IMR-90 (cell line): ENCODE measurements around the gene B4GALT5. TPM values are rescaled to one million over a fixed set of nuclear protein-coding genes. Genes with fewer than 3 reads are reported as not detected.
"Not testable (repeated sequence)": the region's sequence is repeated elsewhere in the genome, so short reads cannot be mapped to it uniquely, and the experiment has no call there.

ENCODE experiments used
- ATAC-seq: fragments of 200-7000 bp; cut with Tn5 transposase; 2 replicates; pipeline ENCODE4 v1.9.1; 2020; ENCODE audit warnings: low read depth, mild to moderate bottlenecking, moderate library complexity
- BruUV-seq: library from RNA; stranded (reverse); fragments of 400-500 nt; replicated peaks from 2 replicates; lab custom pipeline; 2021; lab: Mats Ljungman, UMichigan
- CTCF ChIA-PET: fragments of 300-600 bp; formaldehyde crosslinking; extraction: SDS; loops from one replicate; lab custom pipeline; 2021; ENCODE audit warnings: antibody characterized with exemption; lab: Yijun Ruan, JAX
- POLR2A ChIA-PET: fragments of 300-600 bp; sonication (Branson Sonifier 250); formaldehyde crosslinking; loops from one replicate; lab custom pipeline; 2022; ENCODE audit warnings: antibody characterized with exemption; ENCODE audit not compliant: unreplicated experiment; lab: Charles Lee
- DNase-seq: peaks from one replicate; pipeline ENCODE4 v3.0.0; 2013
- H2AFZ ChIP-seq: replicated peaks from 2 replicates; pipeline ENCODE3; 2013; ENCODE audit warnings: low read length, mild to moderate bottlenecking; ENCODE audit not compliant: poor library complexity
- H2AK5ac ChIP-seq: 2 replicates; pipeline ENCODE4 v1.6.1; 2013; ENCODE audit warnings: low read depth, low read length, inconsistent platforms
- H2AK9ac ChIP-seq: replicated peaks from 2 replicates; pipeline ENCODE3; 2013; ENCODE audit warnings: mild to moderate bottlenecking, low read depth, low read length, moderate library complexity; ENCODE audit not compliant: poor library complexity
- H2BK120ac ChIP-seq: 2 replicates; pipeline ENCODE4 v1.6.1; 2013; ENCODE audit warnings: low read depth, low read length, inconsistent platforms
- H2BK15ac ChIP-seq: 3 replicates; pipeline ENCODE4 v1.6.1; 2013; ENCODE audit warnings: low read depth, low read length, inconsistent platforms
- H2BK20ac ChIP-seq: 2 replicates; pipeline ENCODE4 v1.6.1; 2013; ENCODE audit warnings: low read depth, mild to moderate bottlenecking, inconsistent platforms, low read length, moderate library complexity
- H2BK5ac ChIP-seq: 2 replicates; pipeline ENCODE4 v1.6.1; 2013; ENCODE audit warnings: mild to moderate bottlenecking, low read depth, low read length, inconsistent platforms; ENCODE audit not compliant: poor library complexity, severe bottlenecking
- H3K14ac ChIP-seq: replicated peaks from 2 replicates; pipeline ENCODE4 v1.6.1; 2013; ENCODE audit warnings: low read depth, low read length, inconsistent platforms
- H3K18ac ChIP-seq: 2 replicates; pipeline ENCODE4 v1.6.1; 2013; ENCODE audit warnings: low read depth, low read length, control low read depth
- H3K23ac ChIP-seq: 2 replicates; pipeline ENCODE4 v1.6.1; 2013; ENCODE audit warnings: low read depth, low read length, inconsistent platforms
- H3K27ac ChIP-seq: 2 replicates; pipeline ENCODE4 v1.5.1; 2013; ENCODE audit warnings: mild to moderate bottlenecking, control low read depth, low read length; ENCODE audit not compliant: insufficient read depth
- H3K27me3 ChIP-seq: 2 replicates; pipeline ENCODE4 v1.6.1; 2013; ENCODE audit warnings: low read length; ENCODE audit not compliant: control insufficient read depth, insufficient read depth
- H3K36me3 ChIP-seq: 2 replicates; pipeline ENCODE4 v1.6.1; 2013; ENCODE audit warnings: low read length, mixed read lengths; ENCODE audit not compliant: control insufficient read depth, insufficient read depth
- H3K4ac ChIP-seq: 2 replicates; pipeline ENCODE4 v1.6.1; 2013; ENCODE audit warnings: low read depth, low read length, inconsistent platforms
- H3K4me1 ChIP-seq: 2 replicates; pipeline ENCODE4 v1.6.1; 2013; ENCODE audit warnings: low read length, mixed read lengths; ENCODE audit not compliant: control insufficient read depth, insufficient read depth
- H3K4me2 ChIP-seq: 2 replicates; pipeline ENCODE4 v1.6.1; 2013; ENCODE audit warnings: low read depth, mild to moderate bottlenecking, control low read depth, low read length, moderate library complexity
- H3K4me3 ChIP-seq: 2 replicates; pipeline ENCODE4 v1.5.1; 2013; ENCODE audit warnings: low read depth, mild to moderate bottlenecking, control low read depth, low read length, moderate library complexity; ENCODE audit not compliant: insufficient read depth
- H3K56ac ChIP-seq: 2 replicates; pipeline ENCODE4 v1.6.1; 2013; ENCODE audit warnings: low read length, inconsistent platforms; ENCODE audit not compliant: insufficient read depth; ENCODE audit errors: extremely low read depth
- H3K79me1 ChIP-seq, 2 experiments: 2 replicates each; pipeline ENCODE4 v1.6.1; 2013; ENCODE audit warnings: low read length in 2 of 2, inconsistent platforms in 1 of 2, low read depth in 1 of 2
- H3K9ac ChIP-seq: 2 replicates; pipeline ENCODE4 v1.6.1; 2013; ENCODE audit warnings: low read depth, low read length, control low read depth
- H3K9me1 ChIP-seq: 2 replicates; pipeline ENCODE4 v1.6.1; 2013; ENCODE audit warnings: low read length, inconsistent platforms; ENCODE audit not compliant: insufficient read depth
- H3K9me3 ChIP-seq: 2 replicates; pipeline ENCODE4 v1.6.1; 2013; ENCODE audit warnings: low read length; ENCODE audit not compliant: control insufficient read depth, insufficient read depth
- H4K20me1 ChIP-seq: 2 replicates; pipeline ENCODE4 v1.6.1; 2013; ENCODE audit warnings: low read length, inconsistent platforms; ENCODE audit not compliant: insufficient read depth
- H4K5ac ChIP-seq: 2 replicates; pipeline ENCODE4 v1.6.1; 2013; ENCODE audit warnings: mild to moderate bottlenecking, low read depth, low read length, control low read depth
- H4K8ac ChIP-seq, 2 experiments: 2 replicates each; pipeline ENCODE4 v1.6.1; 2013; ENCODE audit warnings: low read depth in 2 of 2, low read length in 2 of 2, control low read depth in 1 of 2, inconsistent platforms in 1 of 2
- H4K91ac ChIP-seq: 2 replicates; pipeline ENCODE4 v1.6.1; 2013; ENCODE audit warnings: low read depth, low read length, inconsistent platforms; ENCODE audit not compliant: insufficient read depth
- CHD1 ChIP-seq: IDR thresholded peaks from 2 replicates; pipeline ENCODE4 v1.6.1; 2012; ENCODE audit warnings: low read depth, low read length, improper control_type of control experiment
- WGBS, 2 experiments: methylation state at CpG; one replicate each; pipeline versions ENCODE4 v1.1.5 to v1.1.7; 2013; ENCODE audit warnings: missing lambda C conversion rate in 2 of 2; ENCODE audit not compliant: insufficient read length in 1 of 2; ENCODE audit errors: extremely low coverage in 2 of 2; 5-methylcytosine and 5-hydroxymethylcytosine counted together
- dilution Hi-C: fragments of 300-500 bp; cut with HindIII; formaldehyde crosslinking; loops from one replicate; pipeline ENCODE4 v1.14.3; 2018; ENCODE audit warnings: low sequenced_read_pairs; ENCODE audit not compliant: unreplicated experiment
- in situ Hi-C: fragments of 300-500 bp; cut with MboI; formaldehyde crosslinking; loops from 3 replicates; pipeline ENCODE4 v1.14.3; 2019; ENCODE audit warnings: low sequenced_read_pairs, inconsistent platforms, mixed read lengths
- intact Hi-C: fragments of 100-400 bp; cut with micrococcal nuclease; formaldehyde crosslinking; loops from 2 replicates; pipeline ENCODE4 v1.10.0; 2022
- polyA plus RNA-seq, 3 experiments: library from polyadenylated mRNA; depleted of rRNA; stranded (reverse); fragments of >200 nt; gene quantifications; 2 replicates each; pipeline ENCODE4 v1.2.3, GENCODE V29; 2012; ENCODE audit warnings: low replicate concordance in 1 of 3
- total RNA-seq: library from RNA; depleted of rRNA; stranded (reverse); fragments of >200 nt; gene quantifications from 2 replicates; pipeline ENCODE4 v1.2.3, GENCODE V29; 2012

B4GALT5 gene
- total and polyA plus RNA-seq, 2 of the 4 experiments (the other 2 are of a cell fraction), result 11.3 to 20.4 TPM

- no peak for TF ChIP-seq CHD1
These were observed 98.1 kb downstream of the B4GALT5 start (continued) for GRCh38 chr20:49615401-49616153.

GRCh38 chr20:49615051-49615400 lies 98.7 kb downstream of the B4GALT5 start:
- H2BK20ac ChIP-seq, H4K8ac ChIP-seq, H3K27me3 ChIP-seq, H3K79me1 ChIP-seq, H3K4me2 ChIP-seq, H3K9me1 ChIP-seq, H3K23ac ChIP-seq, H4K91ac ChIP-seq, H3K9me3 ChIP-seq, H4K20me1 ChIP-seq, H2AK5ac ChIP-seq, H3K4me3 ChIP-seq, H2BK5ac ChIP-seq, H3K18ac ChIP-seq, H3K56ac ChIP-seq, H2AK9ac ChIP-seq, H2AFZ ChIP-seq, H3K14ac ChIP-seq, ATAC-seq, DNase-seq, H2BK15ac ChIP-seq, H4K5ac ChIP-seq, H3K4ac ChIP-seq, H3K36me3 ChIP-seq, BruUV-seq, H3K9ac ChIP-seq, POLR2A ChIA-PET, H3K4me1 ChIP-seq, H3K27ac ChIP-seq, dilution Hi-C loops, H2BK120ac ChIP-seq: not testable (repeated sequence)
- CTCF ChIA-PET, result interaction anchor here (1.5 to 2.0 kb wide), 2 partner anchors 231 to 232 kb away, joined by 4 to 7 read pairs; no protein-coding TSS in a partner anchor
- in situ Hi-C loops, result loop anchor here (25.0 kb wide), 1 partner anchor 472 kb away; no protein-coding TSS in a partner anchor
- 83% methylated on average over 1 of the region's 8 CpGs; no CpG with 5 or more reads in 1 of the 2 experiments for WGBS, 2 experiments
- intact Hi-C loops, result loop anchor here (10.0 kb wide), 1 partner anchor 460 kb away; no protein-coding TSS in a partner anchor
